Body of pancreas (tissue), 4 donors: ENCODE measurements around the gene LRRFIP2.

Source experiments
- CTCF ChIP-seq, 7 experiments: fragments of 450-650 bp in 4 of 7; fragments of 200-600 bp in 3 of 7; sonication (generic) in 3 of 7; IDR thresholded peaks; one replicate each; pipeline ENCODE4 v1.5.1; 2016 to 2019; ENCODE audit warnings: antibody characterized with exemption in 7 of 7
- POLR2A ChIP-seq, 3 donors: fragments of 450-650 bp; IDR thresholded peaks; one replicate each; pipeline ENCODE4 v1.6.1; 2016; ENCODE audit warnings: antibody characterized with exemption in 3 of 3, mild to moderate bottlenecking in 2 of 3

DNA sequence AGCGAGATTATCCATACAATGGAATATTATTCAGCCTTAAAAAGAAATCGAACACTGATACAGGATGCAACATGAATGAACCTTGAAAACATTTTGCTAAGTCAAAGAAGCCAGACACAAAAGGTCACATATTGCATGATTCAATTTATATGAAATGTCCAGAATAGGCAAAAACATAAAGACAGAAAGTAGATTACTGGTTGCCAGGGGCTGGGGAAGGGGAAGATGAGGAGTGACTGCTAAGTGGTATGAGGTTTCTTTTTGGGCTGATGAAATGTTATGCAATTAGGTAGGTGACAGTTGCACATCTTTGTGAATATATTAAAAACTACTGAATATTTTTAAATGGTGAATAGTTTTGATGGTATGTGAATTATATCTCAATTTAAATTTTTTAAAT lies 38.3 kb downstream of the LRRFIP2 start:
- TF ChIP-seq POLR2A (IDR thresholded peaks at IDR 0.05) = no peak
- no peak for TF ChIP-seq CTCF (IDR thresholded peaks at IDR 0.05)
